ENCODE data around the gene CLASP1. TPM values are rescaled to one million over a fixed set of nuclear protein-coding genes. Genes with fewer than 3 reads are reported as not detected.

Gene CLASP1
- total and polyA plus RNA-seq, 2 of the 8 experiments (the other 6 are each of a cell fraction or from before 2014, with no cell fraction given), result 7.3 to 53.9 TPM

DNA sequence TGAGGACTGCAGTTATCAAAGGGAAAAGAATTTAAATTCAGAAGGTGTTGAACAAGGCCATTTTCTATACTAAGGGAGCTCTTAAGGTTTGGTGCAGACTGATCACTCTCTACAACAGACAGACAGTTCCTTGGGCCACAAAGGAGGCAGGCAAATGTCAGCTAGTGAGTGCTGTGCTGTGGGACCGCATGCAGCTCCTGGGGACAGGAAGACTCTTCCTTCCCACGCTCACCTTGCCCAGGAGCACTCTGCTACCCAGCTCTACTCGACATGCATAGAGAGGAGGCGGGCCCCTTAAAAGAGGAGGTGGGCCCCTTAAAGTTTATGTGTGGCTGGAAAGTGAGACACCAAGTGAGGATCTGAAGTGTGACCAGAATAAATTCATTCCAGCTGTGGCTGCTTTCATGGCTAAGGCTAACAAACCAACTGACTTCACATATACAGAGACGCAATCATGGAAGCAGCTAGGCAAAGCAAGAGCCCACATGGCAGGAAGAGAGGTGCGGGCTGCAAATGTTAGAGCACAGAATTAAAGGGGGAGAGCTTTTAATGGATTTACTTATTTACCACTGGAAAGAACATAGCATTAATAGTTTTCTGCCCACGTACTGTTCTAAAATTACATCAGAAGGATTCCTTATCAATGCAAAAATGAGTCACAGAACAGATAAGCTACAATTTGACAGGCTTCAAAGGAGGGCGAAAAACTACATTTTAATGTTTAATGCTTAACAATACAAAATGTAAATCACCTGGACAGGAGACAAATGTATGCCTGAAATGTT lies 220.0 kb downstream of the CLASP1 start (continued):
- TF ChIP-seq RAD21 (IDR thresholded peaks at IDR 0.05 in 1 of 2, conservative IDR thresholded peaks at IDR 0.05 in 1 of 2; ENCODE audit: low read depth in 2 of 2, low read length in 2 of 2), result no peak
- TF ChIP-seq FOSL1 (IDR thresholded peaks at IDR 0.05; ENCODE audit: insufficient read depth, low read depth, low read length), result no peak
- no peak for TF ChIP-seq ASH2L (IDR thresholded peaks at IDR 0.05; ENCODE audit: low read length)
- TF ChIP-seq, protein P1, sequence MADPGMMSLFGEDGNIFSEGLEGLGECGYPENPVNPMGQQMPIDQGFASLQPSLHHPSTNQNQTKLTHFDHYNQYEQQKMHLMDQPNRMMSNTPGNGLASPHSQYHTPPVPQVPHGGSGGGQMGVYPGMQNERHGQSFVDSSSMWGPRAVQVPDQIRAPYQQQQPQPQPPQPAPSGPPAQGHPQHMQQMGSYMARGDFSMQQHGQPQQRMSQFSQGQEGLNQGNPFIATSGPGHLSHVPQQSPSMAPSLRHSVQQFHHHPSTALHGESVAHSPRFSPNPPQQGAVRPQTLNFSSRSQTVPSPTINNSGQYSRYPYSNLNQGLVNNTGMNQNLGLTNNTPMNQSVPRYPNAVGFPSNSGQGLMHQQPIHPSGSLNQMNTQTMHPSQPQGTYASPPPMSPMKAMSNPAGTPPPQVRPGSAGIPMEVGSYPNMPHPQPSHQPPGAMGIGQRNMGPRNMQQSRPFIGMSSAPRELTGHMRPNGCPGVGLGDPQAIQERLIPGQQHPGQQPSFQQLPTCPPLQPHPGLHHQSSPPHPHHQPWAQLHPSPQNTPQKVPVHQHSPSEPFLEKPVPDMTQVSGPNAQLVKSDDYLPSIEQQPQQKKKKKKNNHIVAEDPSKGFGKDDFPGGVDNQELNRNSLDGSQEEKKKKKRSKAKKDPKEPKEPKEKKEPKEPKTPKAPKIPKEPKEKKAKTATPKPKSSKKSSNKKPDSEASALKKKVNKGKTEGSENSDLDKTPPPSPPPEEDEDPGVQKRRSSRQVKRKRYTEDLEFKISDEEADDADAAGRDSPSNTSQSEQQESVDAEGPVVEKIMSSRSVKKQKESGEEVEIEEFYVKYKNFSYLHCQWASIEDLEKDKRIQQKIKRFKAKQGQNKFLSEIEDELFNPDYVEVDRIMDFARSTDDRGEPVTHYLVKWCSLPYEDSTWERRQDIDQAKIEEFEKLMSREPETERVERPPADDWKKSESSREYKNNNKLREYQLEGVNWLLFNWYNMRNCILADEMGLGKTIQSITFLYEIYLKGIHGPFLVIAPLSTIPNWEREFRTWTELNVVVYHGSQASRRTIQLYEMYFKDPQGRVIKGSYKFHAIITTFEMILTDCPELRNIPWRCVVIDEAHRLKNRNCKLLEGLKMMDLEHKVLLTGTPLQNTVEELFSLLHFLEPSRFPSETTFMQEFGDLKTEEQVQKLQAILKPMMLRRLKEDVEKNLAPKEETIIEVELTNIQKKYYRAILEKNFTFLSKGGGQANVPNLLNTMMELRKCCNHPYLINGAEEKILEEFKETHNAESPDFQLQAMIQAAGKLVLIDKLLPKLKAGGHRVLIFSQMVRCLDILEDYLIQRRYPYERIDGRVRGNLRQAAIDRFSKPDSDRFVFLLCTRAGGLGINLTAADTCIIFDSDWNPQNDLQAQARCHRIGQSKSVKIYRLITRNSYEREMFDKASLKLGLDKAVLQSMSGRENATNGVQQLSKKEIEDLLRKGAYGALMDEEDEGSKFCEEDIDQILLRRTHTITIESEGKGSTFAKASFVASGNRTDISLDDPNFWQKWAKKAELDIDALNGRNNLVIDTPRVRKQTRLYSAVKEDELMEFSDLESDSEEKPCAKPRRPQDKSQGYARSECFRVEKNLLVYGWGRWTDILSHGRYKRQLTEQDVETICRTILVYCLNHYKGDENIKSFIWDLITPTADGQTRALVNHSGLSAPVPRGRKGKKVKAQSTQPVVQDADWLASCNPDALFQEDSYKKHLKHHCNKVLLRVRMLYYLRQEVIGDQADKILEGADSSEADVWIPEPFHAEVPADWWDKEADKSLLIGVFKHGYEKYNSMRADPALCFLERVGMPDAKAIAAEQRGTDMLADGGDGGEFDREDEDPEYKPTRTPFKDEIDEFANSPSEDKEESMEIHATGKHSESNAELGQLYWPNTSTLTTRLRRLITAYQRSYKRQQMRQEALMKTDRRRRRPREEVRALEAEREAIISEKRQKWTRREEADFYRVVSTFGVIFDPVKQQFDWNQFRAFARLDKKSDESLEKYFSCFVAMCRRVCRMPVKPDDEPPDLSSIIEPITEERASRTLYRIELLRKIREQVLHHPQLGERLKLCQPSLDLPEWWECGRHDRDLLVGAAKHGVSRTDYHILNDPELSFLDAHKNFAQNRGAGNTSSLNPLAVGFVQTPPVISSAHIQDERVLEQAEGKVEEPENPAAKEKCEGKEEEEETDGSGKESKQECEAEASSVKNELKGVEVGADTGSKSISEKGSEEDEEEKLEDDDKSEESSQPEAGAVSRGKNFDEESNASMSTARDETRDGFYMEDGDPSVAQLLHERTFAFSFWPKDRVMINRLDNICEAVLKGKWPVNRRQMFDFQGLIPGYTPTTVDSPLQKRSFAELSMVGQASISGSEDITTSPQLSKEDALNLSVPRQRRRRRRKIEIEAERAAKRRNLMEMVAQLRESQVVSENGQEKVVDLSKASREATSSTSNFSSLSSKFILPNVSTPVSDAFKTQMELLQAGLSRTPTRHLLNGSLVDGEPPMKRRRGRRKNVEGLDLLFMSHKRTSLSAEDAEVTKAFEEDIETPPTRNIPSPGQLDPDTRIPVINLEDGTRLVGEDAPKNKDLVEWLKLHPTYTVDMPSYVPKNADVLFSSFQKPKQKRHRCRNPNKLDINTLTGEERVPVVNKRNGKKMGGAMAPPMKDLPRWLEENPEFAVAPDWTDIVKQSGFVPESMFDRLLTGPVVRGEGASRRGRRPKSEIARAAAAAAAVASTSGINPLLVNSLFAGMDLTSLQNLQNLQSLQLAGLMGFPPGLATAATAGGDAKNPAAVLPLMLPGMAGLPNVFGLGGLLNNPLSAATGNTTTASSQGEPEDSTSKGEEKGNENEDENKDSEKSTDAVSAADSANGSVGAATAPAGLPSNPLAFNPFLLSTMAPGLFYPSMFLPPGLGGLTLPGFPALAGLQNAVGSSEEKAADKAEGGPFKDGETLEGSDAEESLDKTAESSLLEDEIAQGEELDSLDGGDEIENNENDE (IDR thresholded peaks at IDR 0.05; ENCODE audit: insufficient replicate concordance, low read length), result no peak

All from H1 (cell line).